Measurements from ENCODE around the gene STKLD1. TPM values are rescaled to one million over a fixed set of nuclear protein-coding genes. Genes with fewer than 3 reads are reported as not detected.
"Not testable (repeated sequence)": the region's sequence is repeated elsewhere in the genome, so short reads cannot be mapped to it uniquely, and the experiment has no call there.

Gene STKLD1
- total RNA-seq, 1 donor from 2014 or later, result 0.39 TPM

DNA sequence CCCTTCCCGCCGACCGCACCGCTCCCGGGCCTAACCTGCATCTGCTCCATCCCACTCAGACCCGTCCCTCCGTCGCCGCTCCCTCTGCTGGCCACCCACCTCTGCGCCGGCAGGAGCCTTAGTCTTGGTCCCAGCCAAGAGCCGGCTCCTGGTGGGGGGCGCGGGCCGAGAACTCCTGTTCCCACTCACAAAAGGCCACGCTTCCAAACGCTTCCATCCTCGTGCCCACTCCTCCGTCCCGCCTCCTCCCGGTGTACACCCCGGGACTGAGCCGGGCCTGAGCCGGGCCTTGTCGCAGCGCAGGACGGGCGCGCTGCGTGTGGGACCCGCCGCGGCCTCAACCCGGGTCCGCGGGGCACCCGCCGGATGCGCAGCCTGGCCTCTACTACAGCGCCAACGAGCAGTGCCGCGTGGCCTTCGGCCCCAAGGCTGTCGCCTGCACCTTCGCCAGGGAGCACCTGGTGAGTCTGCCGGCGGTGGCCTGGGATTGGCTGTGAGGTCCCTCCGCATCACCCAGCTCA, 53.5 kb downstream of the STKLD1 start:
- intact Hi-C loops (cut with micrococcal nuclease), result no loop called here

DNA sequence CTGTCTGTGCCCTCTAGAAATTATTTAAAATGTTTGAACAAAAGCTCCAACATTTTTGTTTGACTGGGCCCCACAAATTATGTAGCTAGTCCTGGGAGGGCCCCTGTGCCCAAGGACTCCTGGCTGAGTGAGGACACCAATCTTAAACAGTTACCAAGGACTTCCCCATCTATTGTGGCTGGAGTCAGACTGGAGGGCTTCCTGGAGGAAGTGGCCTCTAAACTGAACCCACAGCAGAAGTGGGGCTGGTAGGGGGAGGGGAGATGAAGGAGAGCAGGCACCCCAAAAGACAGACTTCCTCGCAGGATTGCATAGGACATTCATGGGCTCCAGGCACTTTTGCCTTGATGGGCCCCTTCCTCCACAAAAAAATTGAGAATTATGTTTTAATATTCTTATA, 54.1 kb downstream of the STKLD1 start:
- intact Hi-C loops (cut with micrococcal nuclease), result no loop called here

DNA sequence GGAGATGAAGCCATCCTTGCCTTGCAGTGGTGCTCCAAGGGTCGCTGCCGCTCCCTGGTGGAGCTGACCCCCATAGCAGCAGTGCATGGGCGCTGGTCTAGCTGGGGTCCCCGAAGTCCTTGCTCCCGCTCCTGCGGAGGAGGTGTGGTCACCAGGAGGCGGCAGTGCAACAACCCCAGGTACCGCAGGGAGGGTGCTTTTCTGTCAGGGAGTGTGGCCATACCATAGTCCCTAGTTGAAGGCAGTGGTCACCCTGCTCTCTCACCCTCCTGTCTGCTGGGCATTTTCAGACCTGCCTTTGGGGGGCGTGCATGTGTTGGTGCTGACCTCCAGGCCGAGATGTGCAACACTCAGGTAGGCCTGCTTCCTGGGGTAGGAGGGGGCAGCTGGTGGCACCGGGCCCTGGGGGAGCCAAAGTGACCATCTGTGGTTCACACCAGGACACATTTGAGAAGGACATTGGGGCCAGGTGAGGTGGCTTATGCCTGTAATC, 57.2 kb downstream of the STKLD1 start:
- intact Hi-C loops (cut with micrococcal nuclease), result no loop called here

DNA sequence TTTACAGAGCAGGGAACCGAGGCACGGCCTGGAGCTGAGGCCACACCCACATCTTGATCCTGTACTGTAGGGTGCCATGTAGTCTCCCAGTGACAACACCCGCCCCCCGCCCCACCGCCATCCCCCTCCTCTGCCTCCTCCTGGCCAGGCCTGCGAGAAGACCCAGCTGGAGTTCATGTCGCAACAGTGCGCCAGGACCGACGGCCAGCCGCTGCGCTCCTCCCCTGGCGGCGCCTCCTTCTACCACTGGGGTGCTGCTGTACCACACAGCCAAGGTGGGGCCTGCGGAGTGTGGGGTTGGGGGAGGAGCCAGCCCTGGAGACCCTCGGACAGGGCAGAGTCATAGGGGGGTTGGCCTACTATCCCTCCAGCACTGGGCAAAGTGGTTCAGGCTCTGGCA, 60.5 kb downstream of the STKLD1 start:
- intact Hi-C loops (cut with micrococcal nuclease), result no loop called here

DNA sequence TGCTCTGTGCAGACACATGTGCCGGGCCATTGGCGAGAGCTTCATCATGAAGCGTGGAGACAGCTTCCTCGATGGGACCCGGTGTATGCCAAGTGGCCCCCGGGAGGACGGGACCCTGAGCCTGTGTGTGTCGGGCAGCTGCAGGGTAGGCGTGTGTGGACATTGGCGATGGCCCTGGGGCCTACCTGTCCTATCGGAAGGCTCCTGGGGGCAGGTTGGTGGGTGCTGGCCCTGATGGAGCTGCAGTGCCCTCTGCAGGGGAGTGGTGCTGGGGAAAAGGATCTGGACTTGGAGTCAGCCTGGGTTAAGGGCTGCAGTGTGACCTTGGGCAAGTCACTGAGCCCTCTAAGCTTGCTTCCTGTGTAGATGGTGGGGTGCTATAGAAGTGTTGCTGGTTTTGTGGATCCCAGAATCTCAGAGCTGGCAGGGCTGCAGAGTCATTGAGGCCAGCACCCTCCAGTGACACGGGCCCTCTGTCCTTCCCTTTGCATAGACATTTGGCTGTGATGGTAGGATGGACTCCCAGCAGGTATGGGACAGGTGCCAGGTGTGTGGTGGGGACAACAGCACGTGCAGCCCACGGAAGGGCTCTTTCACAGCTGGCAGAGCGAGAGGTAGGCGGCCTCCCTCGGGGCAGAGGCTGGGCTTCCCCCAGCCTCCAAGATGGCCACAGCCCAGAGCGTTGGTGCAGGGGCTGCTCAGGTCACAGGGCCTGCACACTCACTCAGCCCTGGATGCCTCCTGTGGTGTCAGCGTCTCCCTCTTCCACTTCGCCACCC, 61.8 kb downstream of the STKLD1 start:
- intact Hi-C loops (cut with micrococcal nuclease), result no loop called here

DNA sequence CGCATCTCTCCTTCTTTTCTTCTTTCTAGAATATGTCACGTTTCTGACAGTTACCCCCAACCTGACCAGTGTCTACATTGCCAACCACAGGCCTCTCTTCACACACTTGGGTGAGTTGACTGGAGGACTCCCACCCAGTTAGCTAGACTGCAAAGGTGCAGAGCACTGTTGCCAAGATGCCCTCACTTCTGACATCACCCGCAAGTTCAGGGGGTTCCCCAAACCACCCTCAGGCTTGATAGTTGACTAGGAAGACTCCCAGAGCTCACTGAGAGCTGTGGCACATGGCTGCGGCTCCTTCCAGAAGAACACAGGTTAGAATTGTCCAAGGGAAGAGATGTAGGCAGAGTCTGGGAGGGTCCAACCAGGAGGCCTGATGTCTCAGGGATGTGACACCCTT, 63.2 kb downstream of the STKLD1 start:
- intact Hi-C loops (cut with micrococcal nuclease), result no loop called here

DNA sequence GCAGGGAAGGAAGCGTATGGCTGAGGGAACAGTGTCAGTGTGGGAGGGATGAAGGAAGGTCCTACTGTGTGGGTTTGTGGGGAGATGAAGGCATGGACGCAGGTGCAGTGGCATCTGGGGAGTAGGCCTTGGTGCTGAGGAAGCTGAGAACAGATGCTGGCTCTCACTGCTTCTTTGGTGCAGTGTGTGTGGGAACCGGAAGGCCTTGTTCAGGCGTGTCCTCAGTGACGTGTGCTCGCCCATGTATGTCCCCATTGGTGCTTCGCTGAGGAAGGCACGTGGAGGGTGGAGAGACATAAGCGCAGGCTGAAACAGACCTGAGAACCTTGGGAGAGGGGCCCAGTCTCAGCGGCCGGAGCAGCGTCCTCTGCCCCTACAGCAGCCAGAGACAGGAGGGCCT, 64.7 kb downstream of the STKLD1 start:
- intact Hi-C loops (cut with micrococcal nuclease), result no loop called here

DNA sequence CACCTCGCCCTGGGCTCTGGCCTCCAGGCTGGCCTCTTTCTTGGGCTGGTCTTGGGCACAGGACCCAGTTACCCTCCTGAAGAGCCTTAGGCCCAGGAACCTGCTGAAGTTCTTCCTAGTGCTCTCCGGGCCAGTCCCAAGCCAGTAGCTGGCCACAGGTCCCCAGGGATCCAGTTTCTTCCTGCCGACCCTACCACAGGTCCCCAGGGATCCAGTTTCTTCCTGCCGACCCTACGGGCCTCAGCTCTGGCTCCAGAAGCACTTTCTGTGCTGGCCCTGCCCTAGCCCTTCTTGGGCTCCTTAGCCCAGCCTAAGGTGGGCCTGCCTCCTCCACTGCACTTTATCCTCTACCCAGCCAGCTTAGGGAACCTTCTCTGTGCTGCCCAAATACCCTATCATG, 65.4 kb downstream of the STKLD1 start:
- intact Hi-C loops (cut with micrococcal nuclease), result no loop called here

DNA sequence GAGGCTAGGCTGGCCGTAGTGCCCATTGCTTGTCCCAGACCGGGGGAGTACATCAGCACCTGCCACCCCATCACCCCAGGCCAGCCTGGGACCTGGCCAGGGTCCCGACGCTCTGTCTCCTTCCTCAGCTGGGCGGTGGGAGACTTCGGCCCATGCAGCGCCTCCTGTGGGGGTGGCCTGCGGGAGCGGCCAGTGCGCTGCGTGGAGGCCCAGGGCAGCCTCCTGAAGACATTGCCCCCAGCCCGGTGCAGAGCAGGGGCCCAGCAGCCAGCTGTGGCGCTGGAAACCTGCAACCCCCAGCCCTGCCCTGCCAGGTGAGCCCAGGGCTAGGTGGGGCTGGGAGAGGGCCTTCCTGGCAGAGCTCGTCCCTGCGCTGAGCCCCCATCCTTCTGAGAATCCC, 67.1 kb downstream of the STKLD1 start:
- intact Hi-C loops (cut with micrococcal nuclease), result no loop called here

DNA sequence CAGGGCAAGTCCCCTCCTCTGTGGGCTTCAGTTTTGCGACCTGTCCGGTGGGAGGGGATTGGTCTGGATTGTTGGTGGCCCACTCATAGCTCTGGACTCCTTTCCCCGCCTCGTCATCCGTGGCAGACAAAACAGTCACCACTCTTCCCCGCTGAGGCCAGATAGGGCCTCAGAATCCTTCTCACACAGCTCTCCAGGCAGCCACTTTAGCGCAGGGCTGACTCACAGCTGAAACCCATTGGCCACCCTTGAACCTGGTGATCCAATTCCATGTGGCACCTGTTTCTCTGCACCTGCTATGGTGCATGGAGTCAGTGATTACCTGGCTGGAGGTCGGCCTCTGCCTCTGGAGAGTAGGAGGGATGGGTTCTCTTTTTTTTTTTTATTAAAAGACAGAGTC, 67.8 kb downstream of the STKLD1 start:
- intact Hi-C loops (cut with micrococcal nuclease), result no loop called here

DNA sequence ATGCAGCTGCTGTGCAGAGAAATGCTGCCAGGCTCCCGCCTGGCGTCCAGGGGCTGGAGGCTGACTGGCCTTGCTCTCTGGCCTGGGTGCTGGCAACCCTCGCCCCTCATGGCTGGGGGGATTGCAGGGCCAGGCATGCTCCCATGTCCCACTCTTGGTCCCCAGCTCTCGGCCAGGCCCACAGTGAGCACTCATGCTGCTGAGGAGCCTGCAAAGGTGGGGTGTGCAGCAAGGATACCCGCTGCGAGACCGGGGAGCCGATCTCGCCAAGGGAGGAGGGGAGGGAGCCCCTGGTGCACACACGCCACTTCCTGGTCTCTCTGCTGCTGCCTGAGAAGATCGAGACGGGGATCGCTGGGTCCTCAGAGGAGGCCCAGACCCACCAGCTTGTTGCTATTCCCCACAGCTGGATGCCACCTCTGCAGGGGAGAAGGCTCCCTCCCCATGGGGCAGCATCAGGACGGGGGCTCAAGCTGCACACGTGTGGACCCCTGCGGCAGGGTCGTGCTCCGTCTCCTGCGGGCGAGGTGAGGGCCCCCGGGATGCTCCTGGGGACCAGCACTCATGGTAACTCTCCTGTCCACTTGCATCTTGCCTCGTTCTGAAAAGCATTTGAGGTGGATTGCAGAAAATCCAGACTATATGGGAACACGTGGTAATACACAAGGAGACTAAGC, 69.3 kb downstream of the STKLD1 start:
- intact Hi-C loops (cut with micrococcal nuclease), result no loop called here

DNA sequence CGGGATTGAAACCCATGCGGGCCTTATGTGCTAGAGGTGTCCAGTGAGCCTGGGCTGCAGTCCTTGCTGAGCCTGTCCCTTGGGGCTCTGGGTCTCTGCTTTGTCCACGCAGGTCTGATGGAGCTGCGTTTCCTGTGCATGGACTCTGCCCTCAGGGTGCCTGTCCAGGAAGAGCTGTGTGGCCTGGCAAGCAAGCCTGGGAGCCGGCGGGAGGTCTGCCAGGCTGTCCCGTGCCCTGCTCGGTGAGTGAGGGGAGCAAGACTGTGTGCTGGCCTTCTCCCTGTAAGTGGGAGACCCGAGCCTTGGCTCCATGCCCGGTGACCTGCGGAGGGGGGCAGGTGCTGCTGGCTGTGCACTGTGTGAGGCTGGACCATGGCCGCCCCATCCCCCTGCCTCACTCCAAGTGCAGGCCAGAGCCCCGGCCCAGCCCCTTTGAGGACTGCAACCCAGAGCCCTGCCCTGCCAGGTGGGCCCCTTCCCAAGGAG, 72.4 kb downstream of the STKLD1 start:
- intact Hi-C loops (cut with micrococcal nuclease), result no loop called here

DNA sequence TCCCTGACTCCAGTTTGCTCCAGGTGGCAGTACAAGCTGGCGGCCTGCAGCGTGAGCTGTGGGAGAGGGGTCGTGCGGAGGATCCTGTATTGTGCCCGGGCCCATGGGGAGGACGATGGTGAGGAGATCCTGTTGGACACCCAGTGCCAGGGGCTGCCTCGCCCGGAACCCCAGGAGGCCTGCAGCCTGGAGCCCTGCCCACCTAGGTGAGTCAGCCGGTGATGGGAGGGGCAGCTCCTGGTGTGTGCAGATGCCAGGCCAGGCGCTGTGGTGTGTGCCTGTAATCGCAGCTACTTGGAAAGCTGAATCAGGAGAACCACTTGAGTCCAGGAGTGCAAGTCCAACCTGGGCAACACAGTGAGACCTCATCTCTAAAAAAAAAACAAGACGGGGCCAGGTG, 73.6 kb downstream of the STKLD1 start:
- intact Hi-C loops (cut with micrococcal nuclease), result no loop called here

DNA sequence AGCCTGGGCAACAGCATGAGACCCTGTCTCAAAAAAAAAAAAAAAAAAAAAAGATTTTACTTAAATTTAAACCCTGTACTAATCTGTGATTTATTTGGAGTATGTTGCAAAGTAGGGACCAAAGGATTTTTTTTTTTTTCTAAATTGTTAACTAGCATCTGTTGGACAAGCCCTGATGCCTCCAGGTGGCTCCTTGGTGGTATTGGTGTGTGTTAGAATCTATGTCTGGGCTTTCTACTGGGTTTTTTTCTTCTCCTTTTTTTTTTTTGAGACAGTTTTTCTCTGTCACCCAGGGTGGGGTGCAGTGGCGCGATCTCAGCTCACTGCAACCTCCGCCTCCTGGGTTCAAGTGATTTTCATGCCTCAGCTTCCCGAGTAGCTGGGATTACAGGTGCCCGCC, 75.7 kb downstream of the STKLD1 start:
- intact Hi-C loops (cut with micrococcal nuclease), result not testable (repeated sequence)

DNA sequence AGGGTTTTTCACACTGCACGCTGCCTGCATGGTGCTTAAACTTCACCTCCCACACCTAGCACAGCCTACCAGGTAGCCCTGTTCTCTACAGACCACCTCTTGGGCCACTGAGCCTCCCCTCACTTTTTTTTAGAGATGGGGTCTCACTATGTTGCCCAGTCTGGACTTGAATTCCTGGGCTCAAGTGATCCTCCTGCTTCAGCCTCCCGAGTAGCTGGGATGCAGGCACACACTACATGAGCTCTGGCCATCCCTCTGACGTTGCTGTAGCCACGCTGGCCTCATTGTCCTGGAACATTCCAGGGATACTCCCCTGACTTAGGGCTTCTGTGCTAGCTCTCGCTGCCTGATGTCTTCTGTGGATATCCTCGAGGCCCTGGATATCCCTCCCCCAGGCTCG, 76.4 kb downstream of the STKLD1 start:
- intact Hi-C loops (cut with micrococcal nuclease), result no loop called here

DNA sequence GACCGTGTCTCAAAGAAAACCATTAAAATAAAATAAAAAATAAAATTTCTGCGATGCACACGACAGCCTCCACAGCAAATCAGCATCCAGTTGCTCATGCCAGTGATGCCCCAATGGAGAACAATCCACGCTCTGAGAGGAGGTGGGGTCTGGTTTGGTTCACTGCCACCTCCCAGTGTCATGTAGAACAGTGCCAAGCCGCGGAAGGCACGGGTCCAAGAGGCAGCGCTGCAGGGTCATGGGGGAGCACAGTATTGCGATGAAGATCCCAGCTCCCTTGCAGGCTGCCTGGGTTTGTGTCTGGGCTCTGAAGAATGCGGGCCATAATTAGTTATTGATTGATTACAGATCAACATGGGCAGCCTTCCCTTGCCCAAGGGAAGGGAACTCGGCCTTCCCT, 77.5 kb downstream of the STKLD1 start:
- intact Hi-C loops (cut with micrococcal nuclease), result no loop called here

DNA sequence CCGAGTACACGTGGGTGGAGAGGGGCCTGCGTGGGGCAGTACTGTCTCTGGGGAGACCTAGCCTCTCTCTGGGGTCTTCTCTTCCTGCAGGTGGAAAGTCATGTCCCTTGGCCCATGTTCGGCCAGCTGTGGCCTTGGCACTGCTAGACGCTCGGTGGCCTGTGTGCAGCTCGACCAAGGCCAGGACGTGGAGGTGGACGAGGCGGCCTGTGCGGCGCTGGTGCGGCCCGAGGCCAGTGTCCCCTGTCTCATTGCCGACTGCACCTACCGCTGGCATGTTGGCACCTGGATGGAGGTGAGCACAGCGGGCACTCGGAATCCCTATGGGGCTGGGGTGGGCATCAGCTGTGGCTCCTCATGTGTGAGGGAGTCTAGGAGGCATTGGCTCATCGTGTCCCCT, 78.2 kb downstream of the STKLD1 start:
- intact Hi-C loops (cut with micrococcal nuclease), result no loop called here

DNA sequence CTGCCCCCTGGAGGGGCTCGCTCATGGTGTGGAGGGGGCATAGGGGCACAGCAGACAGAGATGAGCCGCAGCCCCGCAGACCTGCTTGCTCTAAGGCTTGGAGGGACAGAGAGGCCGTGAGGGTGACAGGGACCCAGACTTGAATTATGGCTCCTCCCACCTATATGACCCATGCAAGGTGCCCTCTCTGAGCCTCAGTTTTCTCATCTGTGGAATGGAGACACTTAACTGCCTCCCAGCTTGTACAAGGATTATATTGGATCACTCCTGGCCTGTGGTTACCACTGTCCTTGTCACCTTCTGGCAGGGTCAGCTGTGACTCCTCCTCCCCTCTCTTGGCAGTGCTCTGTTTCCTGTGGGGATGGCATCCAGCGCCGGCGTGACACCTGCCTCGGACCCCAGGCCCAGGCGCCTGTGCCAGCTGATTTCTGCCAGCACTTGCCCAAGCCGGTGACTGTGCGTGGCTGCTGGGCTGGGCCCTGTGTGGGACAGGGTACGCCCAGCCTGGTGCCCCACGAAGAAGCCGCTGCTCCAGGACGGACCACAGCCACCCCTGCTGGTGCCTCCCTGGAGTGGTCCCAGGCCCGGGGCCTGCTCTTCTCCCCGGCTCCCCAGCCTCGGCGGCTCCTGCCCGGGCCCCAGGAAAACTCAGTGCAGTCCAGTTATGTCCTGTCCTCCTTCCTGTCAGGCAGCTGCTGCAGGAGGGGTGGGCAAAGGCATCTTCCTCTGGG, 78.9 kb downstream of the STKLD1 start:
- intact Hi-C loops (cut with micrococcal nuclease), result no loop called here

All from T-helper 1 cell treated with Interleukin-12 subunit alpha and Interleukin-12 subunit beta and Interleukin-4 antibody, amounts not matched to agents 30 ng/mL and 1 ng/mL, for 36 hours (primary cell).